IMR-90 (cell line): ENCODE data around the gene OSM. TPM values are rescaled to one million over a fixed set of nuclear protein-coding genes. Genes with fewer than 3 reads are reported as not detected.

Source experiments
- ATAC-seq: fragments of 200-7000 bp; cut with Tn5 transposase; 2 replicates; pipeline ENCODE4 v1.9.1; 2020; ENCODE audit warnings: low read depth, mild to moderate bottlenecking, moderate library complexity
- BruUV-seq: library from RNA; stranded (reverse); fragments of 400-500 nt; replicated peaks from 2 replicates; lab custom pipeline; 2021; lab: Mats Ljungman, UMichigan
- CTCF ChIA-PET: fragments of 300-600 bp; formaldehyde crosslinking; extraction: SDS; loops from one replicate; lab custom pipeline; 2021; ENCODE audit warnings: antibody characterized with exemption; lab: Yijun Ruan, JAX
- POLR2A ChIA-PET: fragments of 300-600 bp; sonication (Branson Sonifier 250); formaldehyde crosslinking; loops from one replicate; lab custom pipeline; 2022; ENCODE audit warnings: antibody characterized with exemption; ENCODE audit not compliant: unreplicated experiment; lab: Charles Lee
- DNase-seq: peaks from one replicate; pipeline ENCODE4 v3.0.0; 2013
- H2AFZ ChIP-seq: replicated peaks from 2 replicates; pipeline ENCODE3; 2013; ENCODE audit warnings: low read length, mild to moderate bottlenecking; ENCODE audit not compliant: poor library complexity
- H2AK5ac ChIP-seq: 2 replicates; pipeline ENCODE4 v1.6.1; 2013; ENCODE audit warnings: low read depth, low read length, inconsistent platforms
- H2AK9ac ChIP-seq: replicated peaks from 2 replicates; pipeline ENCODE3; 2013; ENCODE audit warnings: mild to moderate bottlenecking, low read depth, low read length, moderate library complexity; ENCODE audit not compliant: poor library complexity
- H2BK120ac ChIP-seq: 2 replicates; pipeline ENCODE4 v1.6.1; 2013; ENCODE audit warnings: low read depth, low read length, inconsistent platforms
- H2BK15ac ChIP-seq: 3 replicates; pipeline ENCODE4 v1.6.1; 2013; ENCODE audit warnings: low read depth, low read length, inconsistent platforms
- H2BK20ac ChIP-seq: 2 replicates; pipeline ENCODE4 v1.6.1; 2013; ENCODE audit warnings: low read depth, mild to moderate bottlenecking, inconsistent platforms, low read length, moderate library complexity
- H2BK5ac ChIP-seq: 2 replicates; pipeline ENCODE4 v1.6.1; 2013; ENCODE audit warnings: mild to moderate bottlenecking, low read depth, low read length, inconsistent platforms; ENCODE audit not compliant: poor library complexity, severe bottlenecking
- H3K14ac ChIP-seq: replicated peaks from 2 replicates; pipeline ENCODE4 v1.6.1; 2013; ENCODE audit warnings: low read depth, low read length, inconsistent platforms
- H3K18ac ChIP-seq: 2 replicates; pipeline ENCODE4 v1.6.1; 2013; ENCODE audit warnings: low read depth, low read length, control low read depth
- H3K23ac ChIP-seq: 2 replicates; pipeline ENCODE4 v1.6.1; 2013; ENCODE audit warnings: low read depth, low read length, inconsistent platforms
- H3K27ac ChIP-seq: 2 replicates; pipeline ENCODE4 v1.5.1; 2013; ENCODE audit warnings: mild to moderate bottlenecking, control low read depth, low read length; ENCODE audit not compliant: insufficient read depth
- H3K27me3 ChIP-seq: 2 replicates; pipeline ENCODE4 v1.6.1; 2013; ENCODE audit warnings: low read length; ENCODE audit not compliant: control insufficient read depth, insufficient read depth
- H3K36me3 ChIP-seq: 2 replicates; pipeline ENCODE4 v1.6.1; 2013; ENCODE audit warnings: low read length, mixed read lengths; ENCODE audit not compliant: control insufficient read depth, insufficient read depth
- H3K4ac ChIP-seq: 2 replicates; pipeline ENCODE4 v1.6.1; 2013; ENCODE audit warnings: low read depth, low read length, inconsistent platforms
- H3K4me1 ChIP-seq: 2 replicates; pipeline ENCODE4 v1.6.1; 2013; ENCODE audit warnings: low read length, mixed read lengths; ENCODE audit not compliant: control insufficient read depth, insufficient read depth
- H3K4me2 ChIP-seq: 2 replicates; pipeline ENCODE4 v1.6.1; 2013; ENCODE audit warnings: low read depth, mild to moderate bottlenecking, control low read depth, low read length, moderate library complexity
- H3K4me3 ChIP-seq: 2 replicates; pipeline ENCODE4 v1.5.1; 2013; ENCODE audit warnings: low read depth, mild to moderate bottlenecking, control low read depth, low read length, moderate library complexity; ENCODE audit not compliant: insufficient read depth
- H3K56ac ChIP-seq: 2 replicates; pipeline ENCODE4 v1.6.1; 2013; ENCODE audit warnings: low read length, inconsistent platforms; ENCODE audit not compliant: insufficient read depth; ENCODE audit errors: extremely low read depth
- H3K79me1 ChIP-seq, 2 experiments: 2 replicates each; pipeline ENCODE4 v1.6.1; 2013; ENCODE audit warnings: low read length in 2 of 2, inconsistent platforms in 1 of 2, low read depth in 1 of 2
- H3K9ac ChIP-seq: 2 replicates; pipeline ENCODE4 v1.6.1; 2013; ENCODE audit warnings: low read depth, low read length, control low read depth
- H3K9me1 ChIP-seq: 2 replicates; pipeline ENCODE4 v1.6.1; 2013; ENCODE audit warnings: low read length, inconsistent platforms; ENCODE audit not compliant: insufficient read depth
- H3K9me3 ChIP-seq: 2 replicates; pipeline ENCODE4 v1.6.1; 2013; ENCODE audit warnings: low read length; ENCODE audit not compliant: control insufficient read depth, insufficient read depth
- H4K20me1 ChIP-seq: 2 replicates; pipeline ENCODE4 v1.6.1; 2013; ENCODE audit warnings: low read length, inconsistent platforms; ENCODE audit not compliant: insufficient read depth
- H4K5ac ChIP-seq: 2 replicates; pipeline ENCODE4 v1.6.1; 2013; ENCODE audit warnings: mild to moderate bottlenecking, low read depth, low read length, control low read depth
- H4K8ac ChIP-seq, 2 experiments: 2 replicates each; pipeline ENCODE4 v1.6.1; 2013; ENCODE audit warnings: low read depth in 2 of 2, low read length in 2 of 2, control low read depth in 1 of 2, inconsistent platforms in 1 of 2
- H4K91ac ChIP-seq: 2 replicates; pipeline ENCODE4 v1.6.1; 2013; ENCODE audit warnings: low read depth, low read length, inconsistent platforms; ENCODE audit not compliant: insufficient read depth
- BHLHE40 ChIP-seq: fragments of 150-350 bp; IDR thresholded peaks from 2 replicates; pipeline ENCODE4 v1.6.1; 2016; ENCODE audit warnings: mild to moderate bottlenecking, low read depth, low read length
- CEBPB ChIP-seq: IDR thresholded peaks from 2 replicates; pipeline ENCODE4 v1.6.1; 2012; ENCODE audit warnings: low read depth, low read length, improper control_type of control experiment
- CHD1 ChIP-seq: IDR thresholded peaks from 2 replicates; pipeline ENCODE4 v1.6.1; 2012; ENCODE audit warnings: low read depth, low read length, improper control_type of control experiment
- CTCF ChIP-seq: conservative IDR thresholded peaks from 2 replicates; pipeline ENCODE4 v1.5.1; 2012; ENCODE audit warnings: mild to moderate bottlenecking, low read depth, low read length, improper control_type of control experiment
- FOS ChIP-seq: fragments of 150-350 bp; IDR thresholded peaks from 2 replicates; pipeline ENCODE4 v1.6.1; 2016; ENCODE audit warnings: low read depth, low read length
- MAFK ChIP-seq: IDR thresholded peaks from 2 replicates; pipeline ENCODE4 v1.6.1; 2012; ENCODE audit warnings: low read depth, low read length, improper control_type of control experiment
- MAZ ChIP-seq: IDR thresholded peaks from 2 replicates; pipeline ENCODE4 v1.6.1; 2012; ENCODE audit warnings: low read depth, mild to moderate bottlenecking, low read length, improper control_type of control experiment, moderate library complexity, borderline replicate concordance
- MXI1 ChIP-seq: IDR thresholded peaks from 2 replicates; pipeline ENCODE4 v1.6.1; 2012; ENCODE audit warnings: low read depth, mild to moderate bottlenecking, low read length, moderate library complexity, borderline replicate concordance
- NFE2L2 ChIP-seq: fragments of 150-350 bp; IDR thresholded peaks from 2 replicates; pipeline ENCODE4 v1.6.1; 2016; ENCODE audit warnings: low read depth, mild to moderate bottlenecking, low read length
- POLR2A ChIP-seq: IDR thresholded peaks from 2 replicates; pipeline ENCODE4 v1.6.1; 2012; ENCODE audit warnings: mild to moderate bottlenecking, low read depth, low read length
- RAD21 ChIP-seq: IDR thresholded peaks from 2 replicates; pipeline ENCODE4 v1.6.1; 2012; ENCODE audit warnings: low read length, improper control_type of control experiment
- RCOR1 ChIP-seq: IDR thresholded peaks from 2 replicates; pipeline ENCODE4 v1.6.1; 2012; ENCODE audit warnings: mild to moderate bottlenecking, low read length, improper control_type of control experiment; ENCODE audit not compliant: insufficient replicate concordance
- RFX5 ChIP-seq: IDR thresholded peaks from 2 replicates; pipeline ENCODE4 v1.8.0; 2012; ENCODE audit warnings: low read depth, mild to moderate bottlenecking, low read length, moderate library complexity
- SMC3 ChIP-seq: fragments of 150-350 bp; IDR thresholded peaks from 2 replicates; pipeline ENCODE4 v1.6.1; 2016; ENCODE audit warnings: low read depth, mild to moderate bottlenecking, antibody characterized with exemption, low read length, moderate library complexity
- USF2 ChIP-seq: fragments of 150-350 bp; IDR thresholded peaks from 2 replicates; pipeline ENCODE4 v1.6.1; 2017; ENCODE audit warnings: mild to moderate bottlenecking, antibody characterized with exemption, low read length, low read depth
- WGBS, 2 experiments: methylation state at CpG; one replicate each; pipeline versions ENCODE4 v1.1.5 to v1.1.7; 2013; ENCODE audit warnings: missing lambda C conversion rate in 2 of 2; ENCODE audit not compliant: insufficient read length in 1 of 2; ENCODE audit errors: extremely low coverage in 2 of 2; 5-methylcytosine and 5-hydroxymethylcytosine counted together
- dilution Hi-C: fragments of 300-500 bp; cut with HindIII; formaldehyde crosslinking; loops from one replicate; pipeline ENCODE4 v1.14.3; 2018; ENCODE audit warnings: low sequenced_read_pairs; ENCODE audit not compliant: unreplicated experiment
- in situ Hi-C: fragments of 300-500 bp; cut with MboI; formaldehyde crosslinking; loops from 3 replicates; pipeline ENCODE4 v1.14.3; 2019; ENCODE audit warnings: low sequenced_read_pairs, inconsistent platforms, mixed read lengths
- intact Hi-C: fragments of 100-400 bp; cut with micrococcal nuclease; formaldehyde crosslinking; loops from 2 replicates; pipeline ENCODE4 v1.10.0; 2022
- polyA plus RNA-seq, 3 experiments: library from polyadenylated mRNA; depleted of rRNA; stranded (reverse); fragments of >200 nt; gene quantifications; 2 replicates each; pipeline ENCODE4 v1.2.3, GENCODE V29; 2012; ENCODE audit warnings: low replicate concordance in 1 of 3
- total RNA-seq: library from RNA; depleted of rRNA; stranded (reverse); fragments of >200 nt; gene quantifications from 2 replicates; pipeline ENCODE4 v1.2.3, GENCODE V29; 2012
- TF ChIP-seq, protein P1 (sequence below): fragments of 150-350 bp; IDR thresholded peaks from 2 replicates; pipeline ENCODE4 v1.6.1; 2016; ENCODE audit warnings: low read depth, mild to moderate bottlenecking, low read length, moderate library complexity, borderline replicate concordance

Gene OSM
- total and polyA plus RNA-seq, 2 of the 4 experiments (the other 2 are of a cell fraction) = not detected

- peaks cover 10% of the 10 kb centered on the region for H3K4me1 ChIP-seq
- no peak overlapping the region for H2BK5ac ChIP-seq
- H3K79me1 ChIP-seq = no peaks in the 10 kb centered on the region
- no peak overlapping the region for H4K91ac ChIP-seq
- ChIA-PET CTCF (interaction anchor here (0.6 kb wide), 1 partner anchor 1530 kb away, joined by 4 read pairs; no protein-coding TSS in a partner anchor), POLR2A (no interaction called here)
- H3K4ac ChIP-seq = no peak overlapping the region
- H2BK20ac ChIP-seq = no peak overlapping the region
- H3K4me2 ChIP-seq = no peak overlapping the region
- no peak overlapping the region for H2BK120ac ChIP-seq
- dilution Hi-C loops = no loop called here
- ATAC-seq (peak; percentile 73), DNase-seq (peak; percentile 77)
- in situ Hi-C loops = no loop called here
- peaks cover 14% of the 10 kb centered on the region; the same call in 1 of the 2 replicates for H3K36me3 ChIP-seq
- H3K27me3 ChIP-seq = no peaks in the 10 kb centered on the region
- no peaks in the 10 kb centered on the region for H3K9me3 ChIP-seq
- no peak overlapping the region for H3K14ac ChIP-seq
- no peak overlapping the region for H3K23ac ChIP-seq
- TF ChIP-seq, protein P1, sequence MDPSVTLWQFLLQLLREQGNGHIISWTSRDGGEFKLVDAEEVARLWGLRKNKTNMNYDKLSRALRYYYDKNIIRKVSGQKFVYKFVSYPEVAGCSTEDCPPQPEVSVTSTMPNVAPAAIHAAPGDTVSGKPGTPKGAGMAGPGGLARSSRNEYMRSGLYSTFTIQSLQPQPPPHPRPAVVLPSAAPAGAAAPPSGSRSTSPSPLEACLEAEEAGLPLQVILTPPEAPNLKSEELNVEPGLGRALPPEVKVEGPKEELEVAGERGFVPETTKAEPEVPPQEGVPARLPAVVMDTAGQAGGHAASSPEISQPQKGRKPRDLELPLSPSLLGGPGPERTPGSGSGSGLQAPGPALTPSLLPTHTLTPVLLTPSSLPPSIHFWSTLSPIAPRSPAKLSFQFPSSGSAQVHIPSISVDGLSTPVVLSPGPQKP = no peak
- TF ChIP-seq SMC3 (no peak), POLR2A (no peak), MAZ (no peak), CHD1 (no peak), CEBPB (no peak), USF2 (no peak), NFE2L2 (no peak), FOS (no peak), MAFK (no peak), MXI1 (no peak), CTCF (no peak), RAD21 (no peak), RFX5 (no peak), BHLHE40 (no peak), RCOR1 (no peak)
- no CpG with 5 or more reads among the region's 8 CpGs for WGBS, 2 experiments
- H3K9me1 ChIP-seq = peaks cover 8% of the 10 kb centered on the region
- H2AFZ ChIP-seq = no peak overlapping the region
- no peak overlapping the region for H3K56ac ChIP-seq
- H3K4me3 ChIP-seq = no peak overlapping the region
- no peak overlapping the region for H3K9ac ChIP-seq
- no peak overlapping the region for H4K5ac ChIP-seq
- H3K18ac ChIP-seq = no peak overlapping the region
- H2AK9ac ChIP-seq = no peak overlapping the region
- no peaks in the 10 kb centered on the region for H4K20me1 ChIP-seq
- H2BK15ac ChIP-seq = no peak overlapping the region
- H2AK5ac ChIP-seq = no peak overlapping the region
- BruUV-seq = no TSS peak
- no peak overlapping the region for H3K27ac ChIP-seq
- H4K8ac ChIP-seq = no peak overlapping the region
- intact Hi-C loops = no loop called here
Measured at GRCh38 chr22:30280505-30280904, 13.9 kb upstream of the OSM start.
